Panc1 (cell line): ENCODE results near the gene PSMB10. TPM values are rescaled to one million over a fixed set of nuclear protein-coding genes. Genes with fewer than 3 reads are reported as not detected.
"Not testable (repeated sequence)": the region's sequence is repeated elsewhere in the genome, so short reads cannot be mapped to it uniquely, and the experiment has no call there.

Source experiments
- ATAC-seq: fragments of 200-7000 bp; cut with Tn5 transposase; 2 replicates; pipeline ENCODE4 v1.9.1; 2020; ENCODE audit warnings: mild to moderate bottlenecking, moderate library complexity
- BruUV-seq: library from RNA; stranded (reverse); fragments of 400-500 nt; replicated peaks from 2 replicates; lab custom pipeline; 2021; lab: Mats Ljungman, UMichigan
- CTCF ChIA-PET: fragments of 300-600 bp; sonication (Branson Sonifier 250); formaldehyde crosslinking; loops from one replicate; lab custom pipeline; 2022; ENCODE audit warnings: antibody characterized with exemption; lab: Charles Lee
- POLR2A ChIA-PET: fragments of 300-600 bp; sonication (Branson Sonifier 250); formaldehyde crosslinking; loops from one replicate; lab custom pipeline; 2022; ENCODE audit warnings: antibody characterized with exemption; lab: Charles Lee
- DNase-seq: peaks from one replicate; pipeline ENCODE4 v3.0.0-alpha.2; 2010; ENCODE audit warnings: low read depth, low spot score
- H3K27ac ChIP-seq: 2 replicates; pipeline ENCODE4 v1.5.1; 2011; ENCODE audit warnings: mild to moderate bottlenecking, low read length, inconsistent platforms
- H3K27me3 ChIP-seq: fragments of 200-500 bp; sonication (Bioruptor generic); 2 replicates; pipeline ENCODE4 v1.6.0; 2014; ENCODE audit warnings: low read length, inconsistent platforms; ENCODE audit not compliant: control insufficient read depth, insufficient read depth
- H3K36me3 ChIP-seq: fragments of 200-500 bp; sonication (Bioruptor generic); 2 replicates; pipeline ENCODE4 v1.5.1; 2014; ENCODE audit warnings: inconsistent platforms, mild to moderate bottlenecking, low read length, moderate library complexity; ENCODE audit not compliant: control insufficient read depth, insufficient read depth
- H3K4me1 ChIP-seq: 2 replicates; pipeline ENCODE4 v1.5.1; 2011; ENCODE audit warnings: inconsistent platforms, mild to moderate bottlenecking, low read length, moderate library complexity; ENCODE audit not compliant: control insufficient read depth, insufficient read depth
- H3K4me3 ChIP-seq, 2 experiments: 2 replicates each; pipeline ENCODE4 v1.5.1; 2011 to 2012; ENCODE audit warnings: low read depth in 2 of 2, low read length in 2 of 2, mild to moderate bottlenecking in 2 of 2, inconsistent platforms in 1 of 2, moderate library complexity in 1 of 2
- H3K9me3 ChIP-seq: fragments of 200-500 bp; sonication (Bioruptor generic); 2 replicates; pipeline ENCODE4 v1.5.1; 2014; ENCODE audit warnings: low read depth, mild to moderate bottlenecking, inconsistent platforms, low read length, moderate library complexity; ENCODE audit not compliant: control insufficient read depth, insufficient read depth
- POLR2AphosphoS5 ChIP-seq: IDR thresholded peaks from 2 replicates; pipeline ENCODE4 v1.6.1; 2012; ENCODE audit warnings: mild to moderate bottlenecking, low read depth, low read length, moderate library complexity
- SIN3A ChIP-seq: IDR thresholded peaks from 2 replicates; pipeline ENCODE4 v1.6.1; 2012; ENCODE audit warnings: low read depth, mild to moderate bottlenecking, low read length, moderate library complexity, borderline replicate concordance; ENCODE audit not compliant: insufficient read depth
- TCF7L2 ChIP-seq: IDR thresholded peaks from 2 replicates; pipeline ENCODE4 v1.6.1; 2011; ENCODE audit warnings: mild to moderate bottlenecking, low read depth, low read length, inconsistent platforms
- in situ Hi-C: cut with HindIII; loops from 2 replicates; pipeline ENCODE4 v1.10.0; 2016; ENCODE audit warnings: low sequenced_read_pairs, low pct_unique_long_range_greater_than_20kb
- intact Hi-C: fragments of 100-400 bp; cut with micrococcal nuclease; formaldehyde crosslinking; loops from one replicate; pipeline ENCODE4 v1.10.0; 2022; ENCODE audit not compliant: unreplicated experiment
- total RNA-seq: library from RNA; stranded (reverse); gene quantifications from one replicate; pipeline ENCODE4 v1.2.1, GENCODE V29; 2021; ENCODE audit not compliant: unreplicated experiment
- TF ChIP-seq, protein P1 (sequence below): fragments of 450-650 bp; IDR thresholded peaks from 2 replicates; pipeline ENCODE4 v1.5.1; 2017; ENCODE audit warnings: mild to moderate bottlenecking
- TF ChIP-seq, protein P2 (sequence below), 2 experiments: IDR thresholded peaks; 2 replicates each; pipeline ENCODE4 v1.6.1; 2011 to 2012; ENCODE audit warnings: low read depth in 2 of 2, control low read depth in 1 of 2, low read length in 1 of 2, mild to moderate bottlenecking in 1 of 2, moderate library complexity in 1 of 2; ENCODE audit not compliant: insufficient read depth in 1 of 2

Gene PSMB10
- total RNA-seq, 1 experiment from 2014 or later = 47.7 TPM

DNA sequence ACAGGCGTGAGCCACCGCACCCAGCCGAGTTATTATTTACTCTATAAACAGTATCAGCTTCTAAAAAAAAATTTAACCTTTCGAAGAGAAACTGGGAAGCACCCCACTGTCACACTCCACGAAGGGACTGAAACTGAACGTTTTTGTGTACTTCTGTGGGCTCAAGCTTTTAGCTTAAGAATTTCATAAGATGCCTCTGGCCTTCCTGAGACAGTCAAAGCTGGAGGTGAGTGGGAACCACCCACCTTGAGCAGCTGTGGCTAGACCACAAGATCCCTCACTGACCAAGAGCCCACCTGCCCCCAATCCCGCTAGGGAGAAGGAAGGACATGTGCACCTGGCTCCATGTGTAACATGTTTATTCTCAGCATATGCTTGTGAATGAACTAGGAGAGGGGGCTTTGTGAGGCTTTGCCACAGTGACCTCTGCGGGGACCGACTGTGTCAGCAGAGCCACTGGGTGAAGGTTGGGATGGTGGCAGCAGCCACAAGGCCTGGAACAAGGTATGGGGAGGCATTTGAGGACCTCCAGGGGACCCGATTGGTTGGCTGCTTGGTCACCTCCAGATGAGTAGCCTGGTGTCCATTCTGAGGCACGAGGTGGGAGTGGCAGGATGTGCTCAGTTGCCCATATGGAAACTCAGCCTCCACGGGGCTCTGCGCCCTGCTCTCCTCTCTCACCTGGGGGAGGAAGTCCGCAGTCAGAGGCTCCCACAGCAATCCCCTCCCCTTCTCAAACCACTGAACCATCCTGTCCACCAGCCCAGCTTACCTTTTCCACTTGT is 38.9 kb upstream of the PSMB10 start:
- no TSS peak for BruUV-seq
- in situ Hi-C loops = no loop called here
- no peak overlapping the region for H3K4me3 ChIP-seq
- ChIA-PET CTCF (no interaction called here), POLR2A (no interaction called here)
- DNase-seq (no peak), ATAC-seq (no peak)
- H3K27ac ChIP-seq = no peak overlapping the region
- no peaks in the 10 kb centered on the region for H3K9me3 ChIP-seq
- no peaks in the 10 kb centered on the region for H3K36me3 ChIP-seq
- intact Hi-C loops = no loop called here
- TF ChIP-seq, protein P1, sequence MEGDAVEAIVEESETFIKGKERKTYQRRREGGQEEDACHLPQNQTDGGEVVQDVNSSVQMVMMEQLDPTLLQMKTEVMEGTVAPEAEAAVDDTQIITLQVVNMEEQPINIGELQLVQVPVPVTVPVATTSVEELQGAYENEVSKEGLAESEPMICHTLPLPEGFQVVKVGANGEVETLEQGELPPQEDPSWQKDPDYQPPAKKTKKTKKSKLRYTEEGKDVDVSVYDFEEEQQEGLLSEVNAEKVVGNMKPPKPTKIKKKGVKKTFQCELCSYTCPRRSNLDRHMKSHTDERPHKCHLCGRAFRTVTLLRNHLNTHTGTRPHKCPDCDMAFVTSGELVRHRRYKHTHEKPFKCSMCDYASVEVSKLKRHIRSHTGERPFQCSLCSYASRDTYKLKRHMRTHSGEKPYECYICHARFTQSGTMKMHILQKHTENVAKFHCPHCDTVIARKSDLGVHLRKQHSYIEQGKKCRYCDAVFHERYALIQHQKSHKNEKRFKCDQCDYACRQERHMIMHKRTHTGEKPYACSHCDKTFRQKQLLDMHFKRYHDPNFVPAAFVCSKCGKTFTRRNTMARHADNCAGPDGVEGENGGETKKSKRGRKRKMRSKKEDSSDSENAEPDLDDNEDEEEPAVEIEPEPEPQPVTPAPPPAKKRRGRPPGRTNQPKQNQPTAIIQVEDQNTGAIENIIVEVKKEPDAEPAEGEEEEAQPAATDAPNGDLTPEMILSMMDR = no peak
- TF ChIP-seq, protein P2, sequence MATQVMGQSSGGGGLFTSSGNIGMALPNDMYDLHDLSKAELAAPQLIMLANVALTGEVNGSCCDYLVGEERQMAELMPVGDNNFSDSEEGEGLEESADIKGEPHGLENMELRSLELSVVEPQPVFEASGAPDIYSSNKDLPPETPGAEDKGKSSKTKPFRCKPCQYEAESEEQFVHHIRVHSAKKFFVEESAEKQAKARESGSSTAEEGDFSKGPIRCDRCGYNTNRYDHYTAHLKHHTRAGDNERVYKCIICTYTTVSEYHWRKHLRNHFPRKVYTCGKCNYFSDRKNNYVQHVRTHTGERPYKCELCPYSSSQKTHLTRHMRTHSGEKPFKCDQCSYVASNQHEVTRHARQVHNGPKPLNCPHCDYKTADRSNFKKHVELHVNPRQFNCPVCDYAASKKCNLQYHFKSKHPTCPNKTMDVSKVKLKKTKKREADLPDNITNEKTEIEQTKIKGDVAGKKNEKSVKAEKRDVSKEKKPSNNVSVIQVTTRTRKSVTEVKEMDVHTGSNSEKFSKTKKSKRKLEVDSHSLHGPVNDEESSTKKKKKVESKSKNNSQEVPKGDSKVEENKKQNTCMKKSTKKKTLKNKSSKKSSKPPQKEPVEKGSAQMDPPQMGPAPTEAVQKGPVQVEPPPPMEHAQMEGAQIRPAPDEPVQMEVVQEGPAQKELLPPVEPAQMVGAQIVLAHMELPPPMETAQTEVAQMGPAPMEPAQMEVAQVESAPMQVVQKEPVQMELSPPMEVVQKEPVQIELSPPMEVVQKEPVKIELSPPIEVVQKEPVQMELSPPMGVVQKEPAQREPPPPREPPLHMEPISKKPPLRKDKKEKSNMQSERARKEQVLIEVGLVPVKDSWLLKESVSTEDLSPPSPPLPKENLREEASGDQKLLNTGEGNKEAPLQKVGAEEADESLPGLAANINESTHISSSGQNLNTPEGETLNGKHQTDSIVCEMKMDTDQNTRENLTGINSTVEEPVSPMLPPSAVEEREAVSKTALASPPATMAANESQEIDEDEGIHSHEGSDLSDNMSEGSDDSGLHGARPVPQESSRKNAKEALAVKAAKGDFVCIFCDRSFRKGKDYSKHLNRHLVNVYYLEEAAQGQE (IDR thresholded peaks at IDR 0.05; ENCODE audit: insufficient read depth in 1 of 2, low read depth in 2 of 2, low read length in 1 of 2) = no peak
- TF ChIP-seq TCF7L2 = no peak
- no peak for TF ChIP-seq SIN3A
- TF ChIP-seq POLR2AphosphoS5 = no peak
- H3K4me1 ChIP-seq = no peaks in the 10 kb centered on the region
- H3K27me3 ChIP-seq = no peaks in the 10 kb centered on the region

DNA sequence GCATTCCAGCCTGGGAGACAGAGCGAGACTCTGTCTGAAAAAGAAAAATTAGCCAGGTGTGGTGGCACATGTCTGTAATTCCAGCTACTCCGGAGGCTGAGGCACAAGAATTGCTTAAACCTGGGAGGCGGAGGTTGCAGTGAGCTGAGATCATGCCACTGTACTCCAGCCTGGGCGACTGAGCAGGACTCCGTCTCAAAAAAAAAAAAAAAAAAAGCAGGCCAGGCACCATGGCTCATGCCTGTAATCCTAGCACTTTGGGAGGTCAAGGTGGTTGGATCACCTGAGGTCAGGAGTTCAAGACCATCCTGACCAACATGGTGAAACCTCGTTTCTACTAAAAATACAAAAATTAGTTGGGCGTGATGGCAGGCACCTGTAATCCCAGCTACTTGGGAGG is 35.6 kb upstream of the PSMB10 start:
- POLR2A ChIA-PET, H3K9me3 ChIP-seq, BruUV-seq, ATAC-seq, DNase-seq, H3K4me3 ChIP-seq, H3K27ac ChIP-seq, intact Hi-C loops, in situ Hi-C loops, H3K4me1 ChIP-seq, H3K36me3 ChIP-seq, H3K27me3 ChIP-seq: not testable (repeated sequence)
- CTCF ChIA-PET = interaction anchor here (0.7 kb wide), 1 partner anchor 67 kb away, joined by 7 read pairs; no protein-coding TSS in a partner anchor

DNA sequence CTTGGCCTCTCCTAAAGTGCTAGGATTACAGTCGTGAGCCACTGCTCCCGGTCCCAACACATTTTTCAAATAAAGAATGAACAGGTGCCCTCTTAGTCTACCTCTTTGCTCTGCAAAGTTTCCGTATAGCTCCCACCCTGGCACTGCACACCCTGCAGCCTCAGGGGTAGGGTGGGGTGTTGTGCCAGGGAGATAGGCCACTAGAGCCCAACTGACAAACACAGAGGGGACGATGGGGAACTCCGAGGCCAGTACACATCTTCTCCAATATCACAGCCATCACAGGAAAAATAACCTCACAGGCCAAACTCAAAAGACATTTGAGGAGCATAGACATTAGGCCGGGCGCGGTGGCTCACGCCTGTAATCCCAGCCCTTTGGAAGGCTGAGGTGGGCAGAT is 34.5 kb upstream of the PSMB10 start:
- Histone ChIP-seq H3K4me3 (no peak overlapping the region), H3K9me3 (no peaks in the 10 kb centered on the region), H3K27me3 (no peaks in the 10 kb centered on the region), H3K36me3 (no peaks in the 10 kb centered on the region), H3K4me1 (peaks cover 15% of the 10 kb centered on the region), H3K27ac (no peak overlapping the region)
- in situ Hi-C loops (no loop called here), intact Hi-C loops (no loop called here)
- ATAC-seq = no peak
- no TSS peak for BruUV-seq
- ChIA-PET CTCF (no interaction called here), POLR2A (no interaction called here)
- DNase-seq = no peak
- TF ChIP-seq TCF7L2 = no peak
- no peak for TF ChIP-seq POLR2AphosphoS5
